MCF 10A (cell line): ENCODE data around the gene CACNA2D1. TPM values are rescaled to one million over a fixed set of nuclear protein-coding genes. Genes with fewer than 3 reads are reported as not detected.

ENCODE experiments used
- BruUV-seq: library from RNA; stranded (reverse); fragments of 400-500 nt; replicated peaks from 2 replicates; lab custom pipeline; 2021; lab: Mats Ljungman, UMichigan
- CTCF ChIA-PET: fragments of 300-600 bp; sonication (Branson Sonifier 250); formaldehyde crosslinking; extraction: SDS; loops from one replicate; lab custom pipeline; 2021; ENCODE audit warnings: antibody characterized with exemption, inconsistent platforms; lab: Yijun Ruan, JAX
- POLR2A ChIA-PET: fragments of 300-600, 350-650 bp; sonication (Branson Sonifier 250); formaldehyde crosslinking; extraction: SDS; loops from one replicate; lab custom pipeline; 2020; ENCODE audit warnings: antibody characterized with exemption, inconsistent platforms; lab: Yijun Ruan, JAX
- DNase-seq: peaks from one replicate; pipeline ENCODE4 v3.0.0-alpha.2; 2018; ENCODE audit not compliant: unreplicated experiment
- H3K27ac Mint-ChIP-seq: one replicate; pipeline ENCODE4 v1.8.0; 2022; ENCODE audit warnings: mild to moderate bottlenecking, low read depth, mixed read lengths; ENCODE audit not compliant: unreplicated experiment
- H3K27me3 Mint-ChIP-seq: one replicate; pipeline ENCODE4 v1.8.0; 2022; ENCODE audit warnings: mixed read lengths; ENCODE audit not compliant: insufficient read depth, unreplicated experiment
- H3K36me3 Mint-ChIP-seq: one replicate; pipeline ENCODE4 v1.8.0; 2022; ENCODE audit warnings: mild to moderate bottlenecking, moderate library complexity, mixed read lengths; ENCODE audit not compliant: insufficient read depth, unreplicated experiment
- H3K4me1 Mint-ChIP-seq: one replicate; pipeline ENCODE4 v1.8.0; 2022; ENCODE audit warnings: mixed read lengths; ENCODE audit not compliant: insufficient read depth, unreplicated experiment
- H3K4me3 Mint-ChIP-seq: one replicate; pipeline ENCODE4 v1.8.0; 2022; ENCODE audit warnings: mild to moderate bottlenecking, moderate library complexity, mixed read lengths; ENCODE audit not compliant: unreplicated experiment
- H3K9me3 Mint-ChIP-seq: one replicate; pipeline ENCODE4 v1.8.0; 2022; ENCODE audit warnings: mixed read lengths; ENCODE audit not compliant: unreplicated experiment
- CTCF ChIP-seq: fragments of 200-600 bp; IDR thresholded peaks from one replicate; pipeline ENCODE4 v1.8.0; 2022; ENCODE audit warnings: antibody characterized with exemption, mild to moderate bottlenecking; ENCODE audit not compliant: unreplicated experiment
- intact Hi-C: fragments of 100-400 bp; cut with micrococcal nuclease; formaldehyde crosslinking; loops from 2 replicates; pipeline ENCODE4 v1.14.1; 2022
- total RNA-seq: library from RNA; stranded (reverse); gene quantifications from 2 replicates; pipeline ENCODE4 v1.2.3, GENCODE V29; 2022

CACNA2D1 gene
- total RNA-seq, 1 experiment from 2014 or later = not detected

- no peak overlapping the region for H3K27ac Mint-ChIP-seq
- no peak for DNase-seq
- no peaks in the 10 kb centered on the region for H3K4me1 Mint-ChIP-seq
- no peaks in the 10 kb centered on the region for H3K36me3 Mint-ChIP-seq
- peaks cover 10% of the 10 kb centered on the region for H3K27me3 Mint-ChIP-seq
- intact Hi-C loops = no loop called here
- BruUV-seq = no TSS peak
- ChIA-PET POLR2A (no interaction called here), CTCF (interaction anchor here (0.7 kb wide), 1 partner anchor 555 kb away, joined by 3 read pairs; no protein-coding TSS in a partner anchor)
- TF ChIP-seq CTCF = no peak
- no peaks in the 10 kb centered on the region for H3K9me3 Mint-ChIP-seq
- no peak overlapping the region for H3K4me3 Mint-ChIP-seq
Measured at GRCh38 chr7:82054544-82054943, 389.0 kb downstream of the CACNA2D1 start.

GRCh38 chr7:82053453-82054032 is 390.0 kb downstream of the CACNA2D1 start:
- Mint-ChIP-seq H3K4me3 (no peak overlapping the region), H3K27ac (no peak overlapping the region), H3K27me3 (peaks cover 10% of the 10 kb centered on the region), H3K4me1 (no peaks in the 10 kb centered on the region), H3K36me3 (no peaks in the 10 kb centered on the region), H3K9me3 (no peaks in the 10 kb centered on the region)
- POLR2A ChIA-PET = no interaction called here
- no peak for TF ChIP-seq CTCF
- intact Hi-C loops = no loop called here
- CTCF ChIA-PET = interaction anchor here (0.7 kb wide), 2 partner anchors 519 to 554 kb away, joined by 3 read pairs; no protein-coding TSS in a partner anchor
- no peak for DNase-seq
- no TSS peak for BruUV-seq

GRCh38 chr7:82051601-82052000 is 392.0 kb downstream of the CACNA2D1 start:
- no peak for TF ChIP-seq CTCF
- H3K36me3 Mint-ChIP-seq = no peaks in the 10 kb centered on the region
- H3K27ac Mint-ChIP-seq = no peak overlapping the region
- no peak for DNase-seq
- intact Hi-C loops = no loop called here
- no peaks in the 10 kb centered on the region for H3K9me3 Mint-ChIP-seq
- no peak overlapping the region for H3K4me3 Mint-ChIP-seq
- ChIA-PET CTCF (interaction anchor here (0.7 to 0.9 kb wide), 2 partner anchors 524 to 646 kb away, joined by 3 read pairs; no protein-coding TSS in a partner anchor), POLR2A (no interaction called here)
- no peaks in the 10 kb centered on the region for H3K4me1 Mint-ChIP-seq
- no TSS peak for BruUV-seq
- peaks cover 26% of the 10 kb centered on the region for H3K27me3 Mint-ChIP-seq

- ChIA-PET POLR2A (no interaction called here), CTCF (interaction anchor here (0.5 to 0.9 kb wide), 2 partner anchors 20 to 525 kb away, joined by 3 read pairs; no protein-coding TSS in a partner anchor)
- no peak for TF ChIP-seq CTCF
- no peak for DNase-seq
- no peaks in the 10 kb centered on the region for H3K4me1 Mint-ChIP-seq
- intact Hi-C loops = no loop called here
- no peak overlapping the region for H3K27ac Mint-ChIP-seq
- H3K27me3 Mint-ChIP-seq = peaks cover 26% of the 10 kb centered on the region
- H3K9me3 Mint-ChIP-seq = no peaks in the 10 kb centered on the region
- no peak overlapping the region for H3K4me3 Mint-ChIP-seq
- BruUV-seq = no TSS peak
- H3K36me3 Mint-ChIP-seq = no peaks in the 10 kb centered on the region
Measured at GRCh38 chr7:82050792-82051191, 392.8 kb downstream of the CACNA2D1 start.
